GM18511 (cell line): ENCODE measurements around the gene RTN4R.

Experiments
- ATAC-seq: cut with Tn5 transposase; IDR thresholded peaks from one replicate; pipeline ENCODE4 v1.9.1; 2021; ENCODE audit warnings: mild to moderate bottlenecking, moderate library complexity; ENCODE audit not compliant: unreplicated experiment

Gene RTN4R

GRCh38 chr22:20204806-20205205, 63.3 kb downstream of the RTN4R start:
- ATAC-seq = no peak

- no peak for ATAC-seq
These were observed 63.8 kb downstream of the RTN4R start for GRCh38 chr22:20204311-20204710.

- no peak for ATAC-seq
These were observed 64.4 kb downstream of the RTN4R start for GRCh38 chr22:20203552-20204201.

GRCh38 chr22:20203142-20203551, 65.0 kb downstream of the RTN4R start:
- no peak for ATAC-seq

GRCh38 chr22:20201837-20202392, 66.2 kb downstream of the RTN4R start:
- no peak for ATAC-seq

GRCh38 chr22:20199906-20200305, 68.2 kb downstream of the RTN4R start:
- no peak for ATAC-seq

GRCh38 chr22:20199413-20199842, 68.7 kb downstream of the RTN4R start:
- no peak for ATAC-seq

GRCh38 chr22:20198557-20199319, 69.4 kb downstream of the RTN4R start:
- no peak for ATAC-seq

GRCh38 chr22:20197407-20198030, 70.6 kb downstream of the RTN4R start:
- no peak for ATAC-seq

GRCh38 chr22:20196094-20196842, 71.8 kb downstream of the RTN4R start:
- no peak for ATAC-seq

- ATAC-seq = no peak
These were observed 73.2 kb downstream of the RTN4R start for GRCh38 chr22:20194681-20195593.

GRCh38 chr22:20193761-20194494, 74.2 kb downstream of the RTN4R start:
- ATAC-seq = no peak

GRCh38 chr22:20192972-20193760, 75.0 kb downstream of the RTN4R start:
- ATAC-seq = no peak

- ATAC-seq = no peak
These were observed 75.7 kb downstream of the RTN4R start for GRCh38 chr22:20192293-20192971.

- no peak for ATAC-seq
These were observed 76.3 kb downstream of the RTN4R start for GRCh38 chr22:20191803-20192202.
